Midbrain (tissue), 1 donor: ENCODE measurements around the gene CMTM4.
A peak's percentile ranks its signal among the peaks of the same experiment; 100 is the strongest.
"Not testable (repeated sequence)": the region's sequence is repeated elsewhere in the genome, so short reads cannot be mapped to it uniquely, and the experiment has no call there.

Source experiments
- DNase-seq: peaks from one replicate; lab custom pipeline; 2025; lab: John Stamatoyannopoulos, UW

CMTM4 gene

DNA sequence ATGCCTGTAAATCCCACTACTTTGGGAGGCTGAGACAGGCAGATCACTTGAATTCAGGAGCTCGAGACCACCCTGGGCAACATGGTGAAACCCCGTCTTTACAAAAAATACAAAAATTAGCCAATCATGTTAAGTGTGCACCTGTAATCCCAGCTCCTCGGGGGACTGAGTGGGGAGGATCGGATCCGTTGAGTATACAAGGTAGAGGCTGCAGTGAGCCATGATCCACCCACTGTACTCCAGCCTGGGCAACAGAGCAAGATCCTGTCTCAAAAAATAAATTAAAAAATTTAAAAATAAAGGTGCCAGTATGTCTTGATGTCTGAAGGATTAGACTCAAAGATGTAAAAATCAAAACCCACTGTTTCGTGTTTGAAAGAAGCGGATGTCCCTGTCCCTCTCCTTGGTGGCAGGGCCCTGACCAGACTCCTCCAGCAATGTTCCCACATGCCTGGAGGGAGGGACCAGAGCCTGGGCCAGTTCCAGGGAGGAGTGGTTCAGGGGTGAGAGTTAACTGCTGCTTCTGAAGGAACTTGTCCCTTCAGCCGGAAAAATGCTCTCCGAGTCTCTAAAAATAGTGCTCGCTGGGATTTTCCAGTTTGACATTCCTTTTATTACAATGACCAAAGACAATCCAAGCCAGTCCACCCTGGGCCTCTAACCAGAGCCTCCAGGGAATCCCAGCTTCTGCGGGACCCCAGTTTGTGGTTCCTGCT is 9.4 kb upstream of the CMTM4 start:
- DNase-seq: no peak

GRCh38 chr16:66703406-66704215 is 7.1 kb upstream of the CMTM4 start:
- no peak for DNase-seq

GRCh38 chr16:66701516-66701915 is 5.0 kb upstream of the CMTM4 start:
- no peak for DNase-seq

DNA sequence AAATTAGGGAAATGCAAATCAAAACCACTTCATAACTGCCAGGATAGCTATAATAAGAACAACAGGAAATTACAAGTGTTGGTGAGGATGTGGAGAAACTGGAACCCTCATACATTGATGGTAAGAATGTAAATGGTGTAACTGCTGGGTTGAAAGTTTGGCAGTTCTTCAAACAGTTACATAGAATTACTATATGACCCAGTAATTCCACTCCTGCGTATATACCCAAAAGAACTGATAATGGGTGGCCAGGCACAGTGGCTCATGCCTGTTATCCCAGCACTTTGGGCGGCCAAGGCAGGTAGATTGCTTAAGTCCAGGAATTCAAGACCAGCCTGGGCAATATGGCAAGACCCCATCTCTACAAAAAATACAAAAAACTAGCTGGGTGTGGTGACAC is 4.5 kb upstream of the CMTM4 start:
- no peak for DNase-seq

- no peak for DNase-seq
Observed at GRCh38 chr16:66699898-66700297, 3.4 kb upstream of the CMTM4 start.

- no peak for DNase-seq
Observed at GRCh38 chr16:66698046-66698445, 1.5 kb upstream of the CMTM4 start.

DNA sequence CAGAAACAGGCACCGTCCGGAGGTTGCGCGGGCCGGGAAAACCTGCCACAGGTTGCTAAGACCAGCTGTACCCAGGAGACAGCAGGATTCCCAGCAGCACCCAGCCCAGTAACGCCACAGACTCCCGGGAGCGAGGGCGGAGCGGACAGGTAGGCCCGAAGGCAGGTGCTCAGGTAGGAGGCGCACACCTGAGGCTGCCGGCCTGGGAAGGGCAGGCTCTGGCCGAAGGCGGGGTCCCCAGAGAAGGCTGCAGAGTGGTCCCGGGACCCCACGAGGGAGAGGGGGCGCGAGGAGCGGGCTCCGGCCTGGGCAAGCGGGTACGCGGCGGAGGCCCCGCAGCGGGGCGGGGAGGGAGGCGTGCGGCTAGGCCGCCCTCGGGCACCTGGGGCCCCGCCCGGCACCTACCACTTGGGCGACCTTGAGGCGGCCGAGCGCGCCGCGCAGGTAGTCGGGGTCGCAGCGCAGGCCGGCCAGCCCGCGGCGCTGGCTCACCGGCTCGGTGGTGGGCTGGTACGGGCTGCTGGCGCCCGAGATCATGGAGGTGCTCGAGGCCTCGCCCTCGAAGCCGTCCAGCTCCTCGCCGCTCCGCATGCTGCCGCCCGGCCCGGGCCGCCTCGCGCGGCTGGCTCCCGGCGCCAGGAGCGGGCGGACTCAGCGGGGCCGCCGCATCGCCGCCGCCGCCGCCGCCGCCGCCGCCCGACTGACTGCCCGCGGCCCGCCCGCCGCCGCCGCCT is 441 bp downstream of the CMTM4 start:
- DNase-seq: no peak

GRCh38 chr16:66695471-66695934 is 1.0 kb downstream of the CMTM4 start:
- DNase-seq: peak; percentile 68

DNA sequence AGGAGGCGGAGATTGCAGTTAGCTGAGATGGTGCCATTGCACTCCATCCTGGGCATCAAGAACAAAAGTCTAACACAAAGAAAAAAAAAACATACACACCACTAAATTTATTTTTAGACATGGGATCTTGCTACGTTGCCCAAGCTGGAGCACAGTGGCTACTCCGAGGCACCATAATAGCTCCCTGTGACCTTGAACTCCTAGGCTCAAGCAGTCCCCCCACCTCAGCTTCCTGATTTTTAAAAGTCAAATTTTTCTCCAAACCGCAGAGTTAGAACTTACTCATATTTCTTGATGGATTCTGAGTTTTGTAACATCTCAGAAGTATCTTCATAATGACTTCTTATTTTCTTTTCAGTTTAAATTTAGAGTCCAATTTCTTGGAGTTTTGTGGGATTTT is 3.4 kb downstream of the CMTM4 start:
- DNase-seq: no peak

GRCh38 chr16:66692341-66692740 is 4.2 kb downstream of the CMTM4 start:
- DNase-seq: no peak

DNA sequence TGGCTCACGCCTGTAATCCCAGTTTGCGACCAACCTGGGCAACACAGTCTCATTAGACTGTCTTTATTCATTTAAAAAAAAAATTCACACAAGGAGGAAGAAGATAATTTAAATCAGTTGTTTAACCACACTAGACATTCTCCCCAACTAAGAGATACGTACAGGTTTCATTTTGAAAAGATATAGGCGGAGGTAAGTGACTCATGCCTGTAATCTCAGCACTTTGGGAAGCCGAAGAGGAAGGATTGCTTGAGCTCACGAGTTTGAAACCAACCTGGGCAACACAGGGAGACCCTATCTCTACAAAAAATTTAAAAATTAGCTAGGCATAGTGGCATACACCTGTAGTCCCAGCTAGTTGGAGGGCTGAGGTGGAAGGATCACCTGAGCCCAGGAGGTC is 5.3 kb downstream of the CMTM4 start:
- no peak for DNase-seq

DNA sequence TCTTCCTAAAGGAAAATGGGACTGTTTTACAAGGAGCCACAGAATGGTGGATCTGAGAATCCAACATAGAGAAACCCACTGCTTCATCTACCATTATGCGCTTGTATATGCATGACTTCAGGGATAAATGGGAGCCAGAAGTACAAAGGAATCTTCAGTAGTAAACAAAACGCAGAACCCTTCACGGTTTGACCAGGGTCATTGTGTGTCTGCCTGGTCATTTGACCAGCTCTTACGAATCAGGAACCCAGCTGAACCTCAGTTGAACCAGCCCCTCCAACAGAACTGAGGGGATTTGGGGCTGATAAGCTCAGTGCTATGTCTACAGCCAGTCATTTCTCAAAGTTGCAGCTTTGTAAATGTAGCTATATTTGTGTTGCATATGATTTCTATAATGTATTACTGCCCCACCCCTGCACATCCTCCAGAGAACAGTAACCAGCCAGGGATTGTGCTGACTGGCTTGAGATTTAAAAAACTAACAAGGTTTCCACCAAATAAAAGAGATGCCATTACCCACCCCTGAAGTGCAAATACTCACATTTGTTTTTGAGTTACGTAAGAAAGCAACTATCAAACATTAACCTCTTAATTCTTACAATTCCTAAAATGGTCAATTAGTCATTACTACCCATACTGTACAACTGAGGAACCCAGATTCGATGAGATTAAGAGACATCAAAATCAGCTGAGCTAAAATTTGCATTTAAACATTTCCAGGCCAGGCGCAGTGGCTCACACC is 6.3 kb downstream of the CMTM4 start:
- peak; percentile 46 for DNase-seq

DNA sequence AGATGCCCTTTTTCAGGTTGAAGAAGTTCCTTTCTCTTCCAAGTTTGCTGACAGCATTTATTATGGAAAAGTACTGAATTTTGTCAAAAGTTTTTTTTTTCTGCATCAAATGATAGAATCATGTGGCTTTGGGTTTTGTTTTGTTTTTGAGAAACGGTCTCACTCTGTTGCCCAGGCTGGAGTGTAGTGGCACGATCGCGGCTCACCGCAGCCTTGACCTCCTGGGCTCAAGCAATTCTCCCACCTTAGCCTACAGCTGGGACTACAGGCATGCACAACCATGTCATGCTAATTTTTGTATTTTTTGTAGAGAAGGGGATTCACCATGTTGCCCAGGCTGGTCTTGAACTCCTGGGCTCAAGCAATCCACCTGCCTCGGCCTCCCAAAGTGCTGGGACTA is 7.3 kb downstream of the CMTM4 start:
- DNase-seq: no peak

- no peak for DNase-seq
Observed at GRCh38 chr16:66687906-66688625, 8.5 kb downstream of the CMTM4 start.

GRCh38 chr16:66685501-66686115 is 10.9 kb downstream of the CMTM4 start:
- not testable (repeated sequence) for DNase-seq

GRCh38 chr16:66682271-66682670 is 14.3 kb downstream of the CMTM4 start:
- DNase-seq: no peak

- DNase-seq: no peak
Observed at GRCh38 chr16:66681676-66682075, 14.9 kb downstream of the CMTM4 start.

DNA sequence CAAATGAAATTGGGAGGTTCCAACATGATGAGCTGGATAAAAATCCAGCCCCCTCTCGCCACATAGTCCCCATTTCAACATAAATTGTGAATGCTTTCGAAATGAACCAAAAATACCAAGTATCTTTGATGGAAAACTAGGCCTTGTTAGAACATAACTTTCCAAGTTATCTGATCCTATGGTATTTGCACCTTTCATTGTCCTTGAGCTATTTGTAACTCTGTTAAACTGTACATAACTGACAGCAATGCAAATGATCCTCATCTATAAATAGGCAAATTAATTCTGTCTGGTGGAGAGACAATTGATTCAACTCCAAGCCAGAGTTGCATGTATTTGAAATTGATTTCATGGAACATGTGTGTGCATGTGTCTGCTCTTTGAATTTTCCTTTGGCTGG is 18.2 kb downstream of the CMTM4 start:
- DNase-seq: no peak

DNA sequence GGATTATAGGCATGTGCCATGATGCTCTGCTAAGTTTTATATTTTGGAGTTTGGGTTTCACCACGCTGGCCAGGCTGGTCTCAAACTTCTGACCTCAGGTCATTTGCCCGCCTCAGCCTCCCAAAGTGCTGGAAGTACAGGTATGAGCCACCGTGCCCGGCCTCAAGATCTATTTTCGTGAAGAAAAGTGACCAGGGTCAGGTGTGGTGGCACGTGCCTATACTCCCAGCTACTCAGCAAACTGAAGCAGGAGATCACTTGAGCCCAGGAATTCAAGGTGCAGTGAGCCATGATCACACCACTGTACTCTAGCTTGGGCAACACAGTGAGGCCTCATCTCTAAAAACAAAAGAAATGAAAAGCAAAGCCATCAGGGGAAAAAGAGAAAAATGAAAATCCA is 18.7 kb downstream of the CMTM4 start:
- DNase-seq: no peak

DNA sequence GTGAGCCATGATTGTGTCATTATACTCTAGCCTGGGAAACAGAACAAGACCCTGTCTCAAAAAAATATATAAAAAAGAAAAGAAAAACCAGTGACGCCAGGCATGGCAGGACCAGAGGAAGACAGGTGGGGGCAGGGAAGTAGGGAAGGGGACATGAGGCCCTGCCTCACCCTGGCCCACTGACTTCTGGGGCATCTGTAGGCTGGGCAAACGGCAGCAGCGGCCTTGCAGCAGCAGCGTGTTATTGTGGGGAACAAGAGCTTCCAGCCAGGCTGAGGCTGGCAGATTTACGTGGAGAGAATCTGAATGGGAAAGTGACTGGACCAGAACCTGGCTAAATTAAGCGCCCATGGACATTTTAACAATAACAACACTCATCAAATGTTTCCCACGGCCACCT is 19.4 kb downstream of the CMTM4 start:
- DNase-seq: peak; percentile 31

DNA sequence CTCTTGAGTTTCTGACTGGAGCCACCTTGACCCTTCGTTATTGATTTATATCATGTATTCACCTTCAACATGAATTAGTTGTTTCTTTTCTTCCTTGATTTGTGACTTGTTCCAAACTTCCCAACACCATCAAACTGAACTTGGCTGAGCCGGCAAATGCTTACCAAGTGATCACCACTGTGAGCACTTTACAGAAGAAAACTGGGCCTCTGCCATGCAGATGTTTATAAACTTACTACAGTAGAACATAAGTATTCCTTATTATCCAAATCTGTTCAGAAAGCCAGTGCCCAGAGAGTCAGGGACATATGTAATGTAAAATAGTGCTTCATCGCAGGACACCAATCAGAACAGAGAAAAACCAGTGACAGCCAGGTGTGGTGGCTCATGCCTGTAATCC is 19.9 kb downstream of the CMTM4 start:
- no peak for DNase-seq
